Endometrium (tissue), 2 donors: Measurements from ENCODE around the gene ARID5B.

Experiments
- FAIRE-seq: peaks from 2 replicates; lab custom pipeline; 2012; peaks lifted over from hg19 to GRCh38; lab: Jason Lieb, UNC
- donor health status: control.
- donor health status: control.

Gene ARID5B

GRCh38 chr10:61905837-61906561 lies 4.5 kb downstream of the ARID5B start:
- no peak for FAIRE-seq

GRCh38 chr10:61906562-61906901 lies 5.0 kb downstream of the ARID5B start:
- no peak for FAIRE-seq

- FAIRE-seq, result no peak
Measured at GRCh38 chr10:61907011-61907410, 5.5 kb downstream of the ARID5B start.

- no peak for FAIRE-seq
Measured at GRCh38 chr10:61907587-61907986, 6.1 kb downstream of the ARID5B start.

GRCh38 chr10:61910226-61910805 lies 8.8 kb downstream of the ARID5B start:
- no peak for FAIRE-seq

GRCh38 chr10:61910894-61911293 lies 9.4 kb downstream of the ARID5B start:
- FAIRE-seq, result no peak

- no peak for FAIRE-seq
Measured at GRCh38 chr10:61911425-61911824, 9.9 kb downstream of the ARID5B start.

GRCh38 chr10:61912981-61913380 lies 11.5 kb downstream of the ARID5B start:
- FAIRE-seq, result no peak

- FAIRE-seq, result no peak
Measured at GRCh38 chr10:61918140-61918539, 16.6 kb downstream of the ARID5B start.

- FAIRE-seq, result no peak
Measured at GRCh38 chr10:61918989-61919388, 17.5 kb downstream of the ARID5B start.

- FAIRE-seq, result no peak
Measured at GRCh38 chr10:61919646-61920215, 18.2 kb downstream of the ARID5B start.

- no peak for FAIRE-seq
Measured at GRCh38 chr10:61921143-61921542, 19.6 kb downstream of the ARID5B start.

GRCh38 chr10:61923210-61923949 lies 21.9 kb downstream of the ARID5B start:
- no peak for FAIRE-seq

GRCh38 chr10:61923950-61924274 lies 22.4 kb downstream of the ARID5B start:
- FAIRE-seq, result no peak

GRCh38 chr10:61929555-61929954 lies 28.1 kb downstream of the ARID5B start:
- FAIRE-seq, result no peak

GRCh38 chr10:61931620-61932332 lies 30.3 kb downstream of the ARID5B start:
- no peak for FAIRE-seq

GRCh38 chr10:61933859-61934555 lies 32.5 kb downstream of the ARID5B start:
- FAIRE-seq, result no peak

GRCh38 chr10:61935077-61935476 lies 33.6 kb downstream of the ARID5B start:
- FAIRE-seq, result no peak

GRCh38 chr10:61936770-61937169 lies 35.3 kb downstream of the ARID5B start:
- no peak for FAIRE-seq

GRCh38 chr10:61937631-61938351 lies 36.3 kb downstream of the ARID5B start:
- FAIRE-seq, result no peak

GRCh38 chr10:61939902-61940301 lies 38.4 kb downstream of the ARID5B start:
- FAIRE-seq, result no peak
